ENCODE measurements around the gene GNB4.

The GNB4 gene

GRCh38 chr3:179474480-179474879 is 23.2 kb upstream of the GNB4 start:
- no peak for DNase-seq (ENCODE audit: low spot score)
- TF ChIP-seq CTCF (IDR thresholded peaks at IDR 0.05; ENCODE audit: extremely low read depth, missing control alignments) = no peak

GRCh38 chr3:179473565-179473964 is 22.3 kb upstream of the GNB4 start:
- DNase-seq (ENCODE audit: low spot score) = no peak
- TF ChIP-seq CTCF (IDR thresholded peaks at IDR 0.05; ENCODE audit: extremely low read depth, missing control alignments) = no peak

GRCh38 chr3:179464323-179465092 is 13.2 kb upstream of the GNB4 start:
- no peak for TF ChIP-seq CTCF (IDR thresholded peaks at IDR 0.05; ENCODE audit: extremely low read depth, missing control alignments)
- no peak for DNase-seq (ENCODE audit: low spot score)

GRCh38 chr3:179463319-179463718 is 12.0 kb upstream of the GNB4 start:
- no peak for TF ChIP-seq CTCF (IDR thresholded peaks at IDR 0.05; ENCODE audit: extremely low read depth, missing control alignments)
- no peak for DNase-seq (ENCODE audit: low spot score)

GRCh38 chr3:179460260-179460659 is 9.0 kb upstream of the GNB4 start:
- DNase-seq (ENCODE audit: low spot score) = no peak
- TF ChIP-seq CTCF (IDR thresholded peaks at IDR 0.05; ENCODE audit: extremely low read depth, missing control alignments) = no peak

- DNase-seq (ENCODE audit: low spot score) = no peak
- no peak for TF ChIP-seq CTCF (IDR thresholded peaks at IDR 0.05; ENCODE audit: extremely low read depth, missing control alignments)
Measured at GRCh38 chr3:179455954-179456353, 4.7 kb upstream of the GNB4 start.

GRCh38 chr3:179454887-179455286 is 3.6 kb upstream of the GNB4 start:
- no peak for DNase-seq (ENCODE audit: low spot score)
- no peak for TF ChIP-seq CTCF (IDR thresholded peaks at IDR 0.05; ENCODE audit: extremely low read depth, missing control alignments)
